Measurements from ENCODE around the gene DNAAF6.
"Not testable (repeated sequence)": the region's sequence is repeated elsewhere in the genome, so short reads cannot be mapped to it uniquely, and the experiment has no call there.

Gene DNAAF6

GRCh38 chrX:107205770-107206696 lies at the start of gene DNAAF6, which contains the start of gene NUP62CL:
DNAAF6 (plus strand) TSS chrX:107206611; CDS start chrX:107212876, 6,265 bp downstream.
NUP62CL (minus strand) TSS chrX:107206433; CDS start chrX:107175146, 31,287 bp downstream.
- DNase-seq, result peak; percentile 92

DNA sequence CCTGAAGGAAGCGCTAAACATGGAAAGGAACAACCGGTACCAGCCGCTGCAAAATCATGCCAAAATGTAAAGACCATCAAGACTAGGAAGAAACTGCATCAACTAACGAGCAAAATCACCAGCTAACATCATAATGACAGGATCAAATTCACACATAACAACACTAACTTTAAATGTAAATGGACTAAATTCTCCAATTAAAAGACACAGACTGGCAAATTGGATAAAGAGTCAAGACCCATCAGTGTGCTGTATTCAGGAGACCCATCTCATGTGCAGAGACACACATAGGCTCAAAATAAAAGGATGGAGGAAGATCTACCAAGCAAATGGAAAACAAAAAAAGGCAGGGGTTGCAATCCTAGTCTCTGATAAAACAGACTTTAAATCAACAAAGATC lies 48.8 kb upstream of the DNAAF6 start:
- not testable (repeated sequence) for DNase-seq

GRCh38 chrX:107167163-107167921 lies 39.1 kb upstream of the DNAAF6 start:
- no peak for DNase-seq

DNA sequence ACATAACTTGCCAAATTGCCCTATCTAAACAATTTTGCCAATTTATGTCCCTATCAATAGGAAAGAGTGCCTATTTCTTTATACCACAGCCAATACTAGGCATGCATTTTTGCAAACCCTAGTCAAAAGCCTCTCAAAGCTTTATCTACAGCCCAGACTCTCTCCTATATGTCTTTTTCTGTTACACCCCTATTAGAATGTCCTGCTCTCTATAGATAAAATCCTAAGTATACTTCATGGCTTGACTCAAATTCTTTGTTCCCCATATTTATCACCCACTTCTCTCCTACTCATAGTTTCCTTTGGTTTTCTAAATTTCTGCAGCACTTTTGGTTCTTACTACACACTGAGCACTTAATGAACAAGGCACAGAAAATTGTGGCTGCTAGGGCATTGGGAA lies 38.2 kb upstream of the DNAAF6 start:
- DNase-seq, result peak; percentile 86

DNA sequence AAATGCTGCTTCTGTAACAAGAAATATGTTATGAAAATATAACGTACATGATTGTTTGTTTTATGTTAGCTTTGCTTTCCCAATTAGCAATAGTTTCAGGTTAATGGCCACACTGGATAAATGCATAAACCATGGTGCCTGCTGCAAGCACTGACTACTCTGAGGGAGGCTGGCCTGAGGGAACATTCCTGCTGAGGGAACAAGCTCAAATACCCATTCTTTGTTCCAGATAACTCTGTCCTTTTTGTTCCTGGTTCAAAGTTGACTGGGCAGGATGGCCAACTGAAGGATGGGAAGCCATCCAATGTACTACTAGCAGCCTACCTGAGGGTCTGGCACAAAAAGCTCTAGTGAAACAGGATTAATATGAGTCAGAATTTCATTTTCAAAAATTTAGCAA lies 37.7 kb upstream of the DNAAF6 start:
- no peak for DNase-seq

DNA sequence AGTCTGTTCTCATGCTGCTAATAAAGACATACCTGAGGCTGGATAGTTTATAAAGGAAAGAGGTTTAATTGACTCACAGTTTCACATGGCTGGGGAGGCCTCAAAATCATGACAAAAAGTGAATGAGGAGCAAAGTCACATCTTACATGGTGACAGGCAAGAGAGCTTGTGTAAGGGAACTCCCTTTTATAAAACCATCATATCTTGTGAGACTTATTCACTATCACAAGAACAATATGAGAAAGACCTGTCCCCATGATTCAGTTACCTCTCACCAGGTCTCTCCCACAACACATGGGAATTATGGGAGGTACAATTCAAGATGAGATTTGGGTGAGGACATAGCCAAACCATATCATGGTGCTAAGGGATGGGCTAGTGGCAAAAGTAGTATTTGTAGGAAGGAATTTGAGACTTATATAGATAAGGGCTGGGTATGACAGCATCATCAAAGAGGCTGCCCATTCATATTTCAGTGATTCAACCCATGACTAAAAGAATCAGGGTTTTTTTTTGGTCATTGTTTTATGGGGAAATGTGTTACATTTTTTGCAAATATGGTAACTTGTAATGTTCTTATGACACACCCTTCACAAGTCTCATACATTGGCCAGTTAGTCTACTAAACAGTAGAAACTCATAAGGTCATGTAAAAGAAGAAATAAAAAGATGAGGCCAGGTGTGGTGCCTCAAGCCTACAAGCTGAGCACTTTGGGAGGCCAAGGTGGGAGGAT lies 34.9 kb upstream of the DNAAF6 start:
- no peak for DNase-seq

DNA sequence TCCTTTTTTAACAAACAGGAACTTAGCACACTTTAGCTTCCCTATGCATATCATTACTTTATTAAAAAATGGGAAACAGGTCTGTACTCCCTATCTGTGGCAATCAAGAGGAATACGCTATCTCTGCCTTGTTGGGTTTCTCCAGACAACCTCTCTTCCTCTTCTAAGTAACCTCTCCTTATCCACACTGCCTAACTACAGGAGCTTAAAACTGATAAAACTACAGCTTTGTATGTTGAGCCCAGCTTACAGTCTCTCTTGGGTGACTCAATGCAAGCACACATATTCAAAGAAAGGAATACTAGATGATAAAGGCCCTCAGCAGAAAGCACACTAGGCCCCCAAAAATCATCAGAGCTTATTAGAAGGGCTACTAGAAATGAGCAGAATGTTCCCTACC lies 9.1 kb upstream of the DNAAF6 start:
- DNase-seq, result peak; percentile 52

- DNase-seq, result not testable (repeated sequence)
These were observed 8.3 kb upstream of the DNAAF6 start for GRCh38 chrX:107198074-107198473.

DNA sequence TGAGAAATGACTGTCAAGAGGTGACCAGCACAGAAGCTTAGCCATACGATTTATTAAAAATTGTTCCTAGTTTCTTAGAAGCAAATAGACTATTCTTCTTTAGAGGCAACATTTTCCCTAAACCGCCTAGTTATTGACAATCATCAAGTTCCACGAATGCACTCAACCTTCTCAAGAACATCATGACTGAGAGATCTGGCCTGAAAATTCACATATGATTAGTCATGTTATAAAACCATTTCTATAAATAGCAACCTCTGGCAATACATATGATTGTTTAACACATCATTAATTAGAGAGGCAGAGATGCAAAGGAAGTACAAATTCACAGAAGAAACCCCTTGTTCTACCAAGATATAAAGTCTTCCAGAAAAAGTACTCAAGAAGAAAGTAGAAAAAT lies 6.9 kb upstream of the DNAAF6 start:
- DNase-seq, result no peak

- no peak for DNase-seq
These were observed 2.3 kb upstream of the DNAAF6 start for GRCh38 chrX:107204068-107204605.

GRCh38 chrX:107206697-107207065 lies 270 bp downstream of the DNAAF6 start:
- DNase-seq, result no peak

DNA sequence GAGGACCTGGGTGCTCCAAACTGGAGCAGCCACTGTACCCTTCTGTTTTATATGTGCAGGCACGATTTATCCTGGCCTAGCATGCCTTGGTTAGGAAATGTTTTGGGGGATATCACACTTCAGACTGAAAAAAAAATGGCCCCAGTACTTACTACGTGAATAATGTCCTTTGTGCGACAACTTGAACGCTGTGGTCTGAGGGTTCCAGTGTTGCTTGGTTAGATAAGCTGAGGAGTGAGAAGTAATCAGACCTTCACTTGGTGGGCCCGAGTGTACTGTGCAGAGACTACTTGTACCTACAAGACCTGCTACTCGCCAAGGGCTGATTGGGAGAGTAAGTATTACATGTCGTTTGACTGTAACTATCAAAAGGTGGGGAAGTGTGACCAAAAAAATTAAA lies 678 bp downstream of the DNAAF6 start:
- peak; percentile 6 for DNase-seq

DNA sequence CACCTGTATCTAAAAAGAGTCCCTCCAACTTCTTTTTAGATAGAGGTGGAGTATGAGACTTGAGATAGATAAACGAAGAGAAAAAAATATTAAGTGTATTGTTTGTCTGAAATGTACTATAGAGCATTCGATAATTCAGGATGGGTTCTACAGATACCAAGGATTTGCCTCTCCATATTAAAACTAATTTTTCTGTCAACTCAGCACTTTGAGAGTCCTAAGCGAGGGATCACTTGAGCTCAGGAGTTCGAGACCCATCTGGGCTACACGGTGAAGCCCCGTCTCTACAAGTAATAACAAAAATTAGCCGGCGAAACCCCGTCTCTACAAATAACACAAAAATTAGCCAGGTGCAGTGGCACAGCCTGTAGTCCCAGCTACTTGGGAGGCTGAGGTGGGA lies 1.5 kb downstream of the DNAAF6 start:
- DNase-seq, result no peak

DNA sequence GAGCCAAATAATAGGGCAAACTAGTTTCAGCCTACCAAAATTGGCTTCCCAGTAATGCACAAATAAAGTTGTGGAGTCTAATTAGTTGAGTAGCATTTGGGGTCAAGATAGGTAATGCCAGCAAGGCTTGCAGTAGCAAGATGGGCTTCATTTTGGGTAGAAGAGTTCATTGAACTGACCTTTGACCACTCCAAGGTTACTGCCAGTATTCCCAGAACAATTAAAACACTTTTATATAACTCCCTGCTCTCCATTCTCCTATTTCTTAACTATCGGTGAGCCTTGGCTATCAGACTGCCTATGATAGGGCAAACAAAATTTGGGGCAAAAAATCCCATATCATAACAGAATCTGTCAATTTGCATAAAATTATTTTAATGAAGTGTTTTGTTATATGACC lies 7.1 kb downstream of the DNAAF6 start:
- DNase-seq, result no peak

GRCh38 chrX:107226757-107227156 lies 20.3 kb downstream of the DNAAF6 start:
- no peak for DNase-seq

DNA sequence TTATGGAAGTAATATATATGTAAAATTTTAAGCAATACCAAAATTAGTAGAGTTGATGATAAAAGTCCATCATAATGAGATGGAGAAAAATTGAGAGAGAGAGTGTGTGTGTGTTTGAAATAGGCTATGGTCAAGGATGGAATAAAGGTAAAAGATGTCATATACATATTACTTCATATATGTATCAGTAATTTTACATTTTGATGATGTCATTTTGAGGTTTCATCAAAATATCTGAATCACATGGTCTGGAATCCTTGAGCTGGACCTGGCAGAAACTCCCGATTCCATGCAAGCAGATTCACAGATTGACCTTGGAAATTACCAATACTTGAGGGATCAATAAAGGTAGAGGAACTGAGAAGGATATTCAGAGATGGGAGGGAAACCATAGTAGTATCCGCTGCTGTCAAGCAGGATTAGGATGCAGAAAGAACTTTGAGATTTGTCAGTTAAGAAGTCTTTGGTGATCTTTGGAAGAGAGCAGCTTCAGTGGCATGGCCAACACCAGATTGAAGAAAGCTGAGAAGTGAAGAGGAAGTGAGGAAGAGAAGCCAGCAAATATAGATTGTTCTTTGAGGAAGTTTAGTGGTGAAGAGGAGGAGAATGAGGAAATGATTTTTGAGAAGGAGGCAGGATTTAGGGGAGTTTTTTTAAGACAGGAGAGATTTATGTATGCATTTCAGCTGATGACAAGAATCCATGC lies 21.5 kb downstream of the DNAAF6 start:
- DNase-seq, result no peak

GRCh38 chrX:107228486-107228819 lies 22.0 kb downstream of the DNAAF6 start:
- DNase-seq, result peak; percentile 3

DNA sequence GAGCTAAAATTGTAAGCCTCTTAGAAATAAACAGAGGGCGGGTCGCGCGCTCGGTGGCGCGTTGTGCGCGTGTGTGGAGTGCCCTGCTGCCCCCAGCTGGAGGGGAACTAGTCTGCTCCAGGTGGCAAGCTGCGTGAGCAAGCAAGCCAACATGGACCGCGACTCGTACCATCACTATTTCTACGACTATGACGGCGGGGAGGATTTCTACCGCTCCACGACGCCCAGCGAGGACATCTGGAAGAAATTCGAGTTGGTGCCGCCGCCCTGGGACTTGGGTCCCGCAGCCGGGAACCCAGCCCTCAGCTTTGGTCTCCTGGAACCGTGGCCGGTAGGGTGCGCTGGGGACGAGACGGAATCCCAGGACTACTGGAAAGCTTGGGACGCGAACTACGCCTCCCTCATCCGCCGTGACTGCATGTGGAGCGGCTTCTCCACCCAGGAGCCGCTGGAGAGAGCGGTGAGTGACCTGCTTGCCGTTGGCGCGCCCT lies 66.1 kb downstream of the DNAAF6 start:
- peak; percentile 28 for DNase-seq

- no peak for DNase-seq
These were observed 67.4 kb downstream of the DNAAF6 start for GRCh38 chrX:107273795-107274194.

DNA sequence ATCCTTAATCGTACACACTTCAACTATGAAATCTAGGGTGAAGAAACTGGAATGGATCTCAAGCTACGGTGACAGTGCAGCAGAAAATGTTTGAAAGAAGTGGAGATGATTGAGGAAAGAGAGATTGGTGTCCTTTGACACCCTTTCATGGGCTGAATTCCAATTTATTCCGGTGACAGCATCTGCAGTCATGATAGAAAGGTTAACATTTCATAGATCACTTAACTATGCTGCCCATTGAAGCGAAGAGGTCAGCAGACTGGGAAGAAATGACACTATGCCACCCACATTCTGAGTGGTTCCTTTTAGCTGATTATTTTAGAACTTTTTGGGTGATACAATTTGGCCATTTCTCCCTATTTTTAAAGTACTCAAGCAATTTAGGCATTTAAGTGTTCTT lies 82.3 kb downstream of the DNAAF6 start:
- no peak for DNase-seq

DNA sequence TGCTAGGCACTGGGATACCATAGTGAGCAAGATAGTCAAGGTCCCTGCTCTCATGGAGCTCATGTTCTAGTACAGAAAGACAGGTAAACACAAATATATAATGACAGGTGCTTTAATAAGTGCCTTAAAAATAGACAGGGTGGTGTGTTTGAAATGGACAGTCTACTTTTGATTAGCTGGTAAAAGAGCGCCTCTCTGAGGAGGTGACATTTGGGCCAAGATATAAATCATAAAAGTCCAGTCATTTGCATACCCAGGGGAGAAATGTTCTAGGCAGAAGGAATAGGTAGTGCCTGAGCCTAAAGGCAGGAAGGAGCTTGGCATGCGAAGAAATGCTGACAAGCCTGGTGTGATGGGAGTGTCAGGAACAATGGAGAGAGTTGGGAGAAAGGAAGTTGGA lies 83.6 kb downstream of the DNAAF6 start:
- no peak for DNase-seq

- no peak for DNase-seq
These were observed 86.6 kb downstream of the DNAAF6 start for GRCh38 chrX:107293056-107293455.
